Stimulated activated CD4-positive, alpha-beta T cell treated with anti-CD3 and anti-CD28 coated beads, Interleukin-1b, Interleukin-23, amount 100 ng/mL, for 48 hours (primary cell): Measurements from ENCODE around the gene PDIK1L.

ENCODE experiments used
- DNase-seq: peaks from one replicate; pipeline ENCODE4 v3.0.0-alpha.2; 2020

PDIK1L gene

GRCh38 chr1:26158271-26158907 is 46.8 kb downstream of the PDIK1L start:
- no peak for DNase-seq

- no peak for DNase-seq
These were observed 47.5 kb downstream of the PDIK1L start, which contains the start of gene FAM110D for GRCh38 chr1:26158908-26159742. FAM110D (plus strand) TSS chr1:26159079; CDS start chr1:26161292, 2,213 bp downstream.

- DNase-seq: no peak
These were observed 48.1 kb downstream of the PDIK1L start for GRCh38 chr1:26159743-26160039.

GRCh38 chr1:26160527-26161414 is 49.1 kb downstream of the PDIK1L start:
- DNase-seq: no peak

- peak; percentile 52 for DNase-seq
These were observed 50.0 kb downstream of the PDIK1L start for GRCh38 chr1:26161415-26162219.

GRCh38 chr1:26162220-26162709 is 50.6 kb downstream of the PDIK1L start:
- DNase-seq: no peak

- no peak for DNase-seq
These were observed 52.0 kb downstream of the PDIK1L start for GRCh38 chr1:26163684-26164035.

GRCh38 chr1:26164036-26164860 is 52.6 kb downstream of the PDIK1L start:
- DNase-seq: peak; percentile 15

- no peak for DNase-seq
These were observed 53.5 kb downstream of the PDIK1L start for GRCh38 chr1:26164861-26165842.

- no peak for DNase-seq
These were observed 55.2 kb downstream of the PDIK1L start for GRCh38 chr1:26166719-26167281.

GRCh38 chr1:26168410-26169197 is 57.0 kb downstream of the PDIK1L start, which contains the start of gene C1orf232:
C1orf232 (minus strand) TSS chr1:26168963; CDS start chr1:26168499, 464 bp downstream.
- no peak for DNase-seq

GRCh38 chr1:26169198-26169554 is 57.6 kb downstream of the PDIK1L start:
- DNase-seq: no peak

GRCh38 chr1:26169669-26170471 is 58.2 kb downstream of the PDIK1L start, which contains the start of gene ZNF593:
ZNF593 (plus strand) TSS chr1:26169908; CDS start chr1:26169984, 76 bp downstream.
- DNase-seq: peak; percentile 91

- no peak for DNase-seq
These were observed 58.8 kb downstream of the PDIK1L start for GRCh38 chr1:26170472-26170821.

GRCh38 chr1:26171084-26172072 is 59.8 kb downstream of the PDIK1L start, which contains the start of gene ZNF593OS:
ZNF593OS (minus strand) TSS chr1:26171832; CDS start chr1:26171661, 171 bp downstream.
- no peak for DNase-seq
